Hematopoietic multipotent progenitor cell treated with erythropoietin and hydrocortisone succinate and interleukin-3 and kit ligand, for 17 days (in vitro differentiated cells): ENCODE data around the gene PLCH1.

Experiments
- DNase-seq: peaks from one replicate; pipeline ENCODE4 v3.0.0-alpha.2; 2015; ENCODE audit warnings: low spot score

Gene PLCH1

GRCh38 chr3:155377847-155378246 is 367.0 kb downstream of the PLCH1 start:
- no peak for DNase-seq

- DNase-seq = no peak
Measured at GRCh38 chr3:155377071-155377470, 367.8 kb downstream of the PLCH1 start.

- DNase-seq = no peak
Measured at GRCh38 chr3:155372281-155372680, 372.6 kb downstream of the PLCH1 start.

GRCh38 chr3:155370764-155371503 is 373.9 kb downstream of the PLCH1 start:
- DNase-seq = no peak

GRCh38 chr3:155370198-155370597 is 374.7 kb downstream of the PLCH1 start:
- DNase-seq = no peak

GRCh38 chr3:155369735-155370134 is 375.1 kb downstream of the PLCH1 start:
- no peak for DNase-seq

GRCh38 chr3:155369244-155369643 is 375.6 kb downstream of the PLCH1 start:
- no peak for DNase-seq

- DNase-seq = no peak
Measured at GRCh38 chr3:155368786-155369185, 376.1 kb downstream of the PLCH1 start.

- no peak for DNase-seq
Measured at GRCh38 chr3:155367506-155367905, 377.4 kb downstream of the PLCH1 start.

- no peak for DNase-seq
Measured at GRCh38 chr3:155365178-155365783, 379.6 kb downstream of the PLCH1 start.

- DNase-seq = no peak
Measured at GRCh38 chr3:155364492-155364891, 380.4 kb downstream of the PLCH1 start.

- DNase-seq = no peak
Measured at GRCh38 chr3:155363690-155364070, 381.2 kb downstream of the PLCH1 start.

- no peak for DNase-seq
Measured at GRCh38 chr3:155362808-155363689, 381.8 kb downstream of the PLCH1 start.

GRCh38 chr3:155360281-155360680 is 384.6 kb downstream of the PLCH1 start:
- DNase-seq = no peak

- no peak for DNase-seq
Measured at GRCh38 chr3:155356594-155357370, 388.1 kb downstream of the PLCH1 start.

GRCh38 chr3:155354658-155355057 is 390.2 kb downstream of the PLCH1 start:
- DNase-seq = no peak

- DNase-seq = peak; percentile 12
Measured at GRCh38 chr3:155352900-155353490, 391.9 kb downstream of the PLCH1 start.

- DNase-seq = no peak
Measured at GRCh38 chr3:155350571-155350970, 394.3 kb downstream of the PLCH1 start.

- DNase-seq = no peak
Measured at GRCh38 chr3:155347901-155348300, 397.0 kb downstream of the PLCH1 start.

- DNase-seq = no peak
Measured at GRCh38 chr3:155342344-155342743, 402.5 kb downstream of the PLCH1 start.

GRCh38 chr3:155339052-155339451 is 405.8 kb downstream of the PLCH1 start:
- no peak for DNase-seq
